Dedifferentiated amniotic fluid mesenchymal stem cell (primary cell): ENCODE data around the gene TIGD2.

Source experiments
- DNase-seq: peaks from one replicate; pipeline ENCODE4 v3.0.0-alpha.2; 2016; ENCODE audit errors: extremely low spot score

TIGD2 gene

DNA sequence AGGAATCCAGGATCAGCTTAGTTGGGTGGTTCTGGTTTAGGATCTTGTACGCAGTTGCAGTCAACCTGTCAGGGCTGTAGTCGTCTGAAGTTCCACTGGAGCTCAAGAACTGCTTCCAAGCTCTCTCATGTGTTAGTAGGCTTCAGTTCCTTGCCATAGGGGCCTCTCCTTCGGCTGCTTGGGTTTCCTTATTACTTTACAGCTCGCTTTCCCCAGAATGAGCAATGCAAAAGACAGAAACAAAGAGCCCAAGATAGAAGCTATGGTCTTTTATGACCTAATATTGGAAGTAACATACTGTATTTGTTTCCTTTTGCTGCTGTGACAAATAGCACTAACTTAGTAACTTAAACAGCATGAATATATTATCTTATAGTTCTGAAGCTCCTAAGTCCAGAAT, 51.7 kb downstream of the TIGD2 start:
- DNase-seq: no peak

DNA sequence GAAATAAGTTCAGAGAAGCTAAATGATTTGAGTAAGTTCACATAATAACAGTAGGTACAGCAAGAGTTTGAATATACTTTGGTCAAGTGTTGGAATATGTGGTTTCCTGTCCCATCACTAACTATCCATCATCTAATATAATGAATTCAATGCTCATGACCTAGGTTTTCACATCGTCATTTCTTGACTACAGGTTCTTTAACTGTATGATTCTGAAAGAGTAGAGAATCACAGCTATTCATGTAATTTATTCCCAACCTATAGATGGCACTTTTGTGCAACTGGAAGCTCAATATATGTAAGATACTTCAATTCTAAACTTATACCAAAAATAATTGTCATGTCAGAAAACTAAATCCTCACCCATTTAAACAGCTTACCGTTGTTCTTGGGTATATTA, 53.1 kb downstream of the TIGD2 start:
- peak; percentile 39 for DNase-seq
